ENCODE results near the gene ZNF536. TPM values are rescaled to one million over a fixed set of nuclear protein-coding genes. Genes with fewer than 3 reads are reported as not detected.
"Not testable (repeated sequence)": the region's sequence is repeated elsewhere in the genome, so short reads cannot be mapped to it uniquely, and the experiment has no call there.

ZNF536 gene
- total RNA-seq, 2 donors from 2014 or later = not detected

DNA sequence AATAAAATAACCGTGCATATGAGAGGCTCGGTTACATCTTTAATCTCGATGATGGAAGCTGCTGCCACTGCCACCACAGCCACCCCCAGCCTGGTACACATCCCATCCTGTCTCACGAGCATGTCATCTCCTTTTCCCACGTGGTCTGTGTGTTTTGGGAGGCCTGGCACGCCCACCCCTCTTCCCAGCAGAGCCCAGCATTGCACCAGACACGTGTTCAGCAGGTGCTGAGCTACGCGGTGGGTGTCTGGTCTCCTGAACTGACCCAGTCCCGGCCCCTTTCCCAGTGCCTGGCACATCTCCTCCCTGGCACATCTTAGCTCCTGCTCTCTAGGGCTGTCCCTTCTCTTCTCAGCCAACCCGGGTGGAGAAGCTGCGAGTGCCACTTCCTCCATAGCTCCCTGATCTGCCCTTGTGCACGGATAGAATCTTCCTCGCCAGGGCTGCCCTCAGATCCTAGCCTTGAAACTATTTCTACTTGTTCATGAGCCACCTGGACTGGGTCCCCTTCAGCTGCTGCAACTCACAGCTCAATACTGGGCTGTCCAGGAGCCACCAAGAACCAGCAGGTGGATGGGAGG lies 36.8 kb upstream of the ZNF536 start:
- H3K36me3 Mint-ChIP-seq (ENCODE audit: low read depth) = no peaks in the 10 kb centered on the region
- no peak overlapping the region for H3K4me3 Mint-ChIP-seq
- no peak overlapping the region for H3K27ac Mint-ChIP-seq
- no peaks in the 10 kb centered on the region for H3K27me3 Mint-ChIP-seq
- H3K9me3 ChIP-seq (ENCODE audit: control insufficient read depth, low read length, poor library complexity, severe bottlenecking) = no peaks in the 10 kb centered on the region
- ATAC-seq = no peak
- no peaks in the 10 kb centered on the region for H3K4me1 Mint-ChIP-seq
- DNase-seq = no peak

GRCh38 chr19:30336290-30336689 lies 35.9 kb upstream of the ZNF536 start:
- no peak overlapping the region for H3K4me3 Mint-ChIP-seq
- H3K27ac Mint-ChIP-seq = no peak overlapping the region
- DNase-seq (no peak), ATAC-seq (no peak)
- H3K9me3 ChIP-seq (ENCODE audit: control insufficient read depth, low read length, poor library complexity, severe bottlenecking) = no peaks in the 10 kb centered on the region
- no peaks in the 10 kb centered on the region for H3K36me3 Mint-ChIP-seq (ENCODE audit: low read depth)
- H3K4me1 Mint-ChIP-seq = no peaks in the 10 kb centered on the region
- no peaks in the 10 kb centered on the region for H3K27me3 Mint-ChIP-seq

GRCh38 chr19:30338041-30338456 lies 34.1 kb upstream of the ZNF536 start:
- no peak overlapping the region for H3K27ac Mint-ChIP-seq
- no peak for ATAC-seq
- no peaks in the 10 kb centered on the region for H3K4me1 Mint-ChIP-seq
- no peaks in the 10 kb centered on the region for H3K27me3 Mint-ChIP-seq
- H3K36me3 Mint-ChIP-seq (ENCODE audit: low read depth) = no peaks in the 10 kb centered on the region
- no peak overlapping the region for H3K4me3 Mint-ChIP-seq
- H3K9me3 ChIP-seq (ENCODE audit: control insufficient read depth, low read length, poor library complexity, severe bottlenecking) = no peaks in the 10 kb centered on the region
- no peak for DNase-seq

- H3K4me3 Mint-ChIP-seq = no peak overlapping the region
- ATAC-seq (no peak), DNase-seq (no peak)
- H3K9me3 ChIP-seq (ENCODE audit: control insufficient read depth, low read length, poor library complexity, severe bottlenecking) = no peaks in the 10 kb centered on the region
- no peak overlapping the region for H3K27ac Mint-ChIP-seq
- H3K4me1 Mint-ChIP-seq = no peaks in the 10 kb centered on the region
- no peaks in the 10 kb centered on the region for H3K27me3 Mint-ChIP-seq
- no peaks in the 10 kb centered on the region for H3K36me3 Mint-ChIP-seq (ENCODE audit: low read depth)
Observed at GRCh38 chr19:30338878-30339623, 33.1 kb upstream of the ZNF536 start.

DNA sequence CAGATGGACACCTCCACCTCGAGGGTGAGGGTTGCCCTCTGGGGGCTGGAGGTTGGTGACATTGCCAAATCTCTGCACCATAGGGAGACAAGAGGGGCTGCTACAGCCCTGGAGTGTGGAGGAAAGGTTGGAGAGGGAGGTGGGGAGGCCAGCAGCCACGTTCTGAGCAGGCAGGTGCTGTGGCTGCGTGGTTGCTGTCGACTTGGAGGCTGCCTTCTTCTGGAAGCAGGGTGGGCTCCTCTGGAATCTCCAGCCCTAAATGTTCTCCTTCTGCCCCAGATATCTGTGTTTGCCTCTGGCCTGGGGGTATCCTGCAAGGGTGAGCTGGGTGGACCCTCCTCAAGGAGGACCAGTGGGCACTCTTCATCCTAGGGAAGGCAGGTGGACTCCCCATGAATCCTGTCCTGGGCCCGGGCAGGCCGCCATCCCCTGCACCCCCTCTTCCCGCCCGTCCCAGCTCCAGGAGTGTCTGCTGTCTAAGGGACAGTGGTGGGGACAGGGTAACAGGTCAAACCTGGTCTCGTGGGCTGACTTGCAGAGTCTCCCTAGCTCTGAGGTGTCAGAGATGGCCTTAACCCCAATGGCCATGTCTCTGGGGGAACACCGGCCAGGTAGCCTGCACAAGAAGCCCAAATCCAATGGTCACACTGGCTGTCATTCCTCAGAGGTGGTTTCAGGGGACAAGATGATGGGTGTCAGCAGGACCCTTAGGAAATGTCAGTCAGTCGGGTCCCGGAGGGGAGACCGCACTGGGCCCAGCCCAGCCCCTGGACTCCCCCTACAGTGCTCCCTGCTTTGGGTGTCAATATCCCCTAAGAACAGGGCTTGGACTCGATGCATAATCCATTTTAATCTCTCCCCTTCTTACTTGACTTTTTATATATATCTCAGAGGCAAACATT lies 32.3 kb upstream of the ZNF536 start:
- H3K4me1 Mint-ChIP-seq = no peaks in the 10 kb centered on the region
- no peaks in the 10 kb centered on the region for H3K27me3 Mint-ChIP-seq
- no peaks in the 10 kb centered on the region for H3K9me3 ChIP-seq (ENCODE audit: control insufficient read depth, low read length, poor library complexity, severe bottlenecking)
- H3K4me3 Mint-ChIP-seq = no peak overlapping the region
- ATAC-seq = no peak
- no peak overlapping the region for H3K27ac Mint-ChIP-seq
- DNase-seq = no peak
- H3K36me3 Mint-ChIP-seq (ENCODE audit: low read depth) = no peaks in the 10 kb centered on the region

- Mint-ChIP-seq H3K27ac (no peak overlapping the region), H3K4me3 (no peak overlapping the region), H3K36me3 (ENCODE audit: low read depth) (no peaks in the 10 kb centered on the region), H3K27me3 (no peaks in the 10 kb centered on the region), H3K4me1 (no peaks in the 10 kb centered on the region)
- H3K9me3 ChIP-seq (ENCODE audit: control insufficient read depth, low read length, poor library complexity, severe bottlenecking) = no peaks in the 10 kb centered on the region
- ATAC-seq (no peak), DNase-seq (no peak)
Observed at GRCh38 chr19:30340771-30341561, 31.2 kb upstream of the ZNF536 start.

GRCh38 chr19:30341611-30342201 lies 30.5 kb upstream of the ZNF536 start:
- no peaks in the 10 kb centered on the region for H3K9me3 ChIP-seq (ENCODE audit: control insufficient read depth, low read length, poor library complexity, severe bottlenecking)
- ATAC-seq = no peak
- Mint-ChIP-seq H3K4me1 (no peaks in the 10 kb centered on the region), H3K27ac (no peak overlapping the region), H3K27me3 (no peaks in the 10 kb centered on the region), H3K36me3 (ENCODE audit: low read depth) (no peaks in the 10 kb centered on the region), H3K4me3 (no peak overlapping the region)
- DNase-seq = no peak

DNA sequence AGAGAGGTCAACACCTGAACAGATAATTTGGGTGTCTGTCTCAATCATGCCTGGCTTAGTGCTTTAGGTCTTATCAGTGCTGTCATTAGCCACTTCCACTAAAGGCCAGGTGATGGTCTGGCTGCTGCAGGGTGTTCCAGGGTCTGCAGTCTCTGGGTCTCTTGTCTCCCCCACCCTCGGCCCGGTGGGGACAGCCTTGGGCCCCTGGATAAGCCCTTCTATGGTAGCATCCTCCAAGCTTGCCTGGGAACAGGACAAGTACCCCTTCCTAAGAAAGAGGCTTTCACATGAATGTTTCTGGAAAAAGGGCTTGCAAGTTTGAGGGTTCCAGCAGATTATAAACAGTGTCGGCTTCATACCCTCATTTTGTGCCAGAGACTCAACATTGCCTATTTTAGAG lies 29.3 kb upstream of the ZNF536 start:
- no peaks in the 10 kb centered on the region for H3K27me3 Mint-ChIP-seq
- ATAC-seq = no peak
- DNase-seq = no peak
- H3K27ac Mint-ChIP-seq = no peak overlapping the region
- H3K9me3 ChIP-seq (ENCODE audit: control insufficient read depth, low read length, poor library complexity, severe bottlenecking) = no peaks in the 10 kb centered on the region
- no peak overlapping the region for H3K4me3 Mint-ChIP-seq
- H3K36me3 Mint-ChIP-seq (ENCODE audit: low read depth) = no peaks in the 10 kb centered on the region
- H3K4me1 Mint-ChIP-seq = no peaks in the 10 kb centered on the region

DNA sequence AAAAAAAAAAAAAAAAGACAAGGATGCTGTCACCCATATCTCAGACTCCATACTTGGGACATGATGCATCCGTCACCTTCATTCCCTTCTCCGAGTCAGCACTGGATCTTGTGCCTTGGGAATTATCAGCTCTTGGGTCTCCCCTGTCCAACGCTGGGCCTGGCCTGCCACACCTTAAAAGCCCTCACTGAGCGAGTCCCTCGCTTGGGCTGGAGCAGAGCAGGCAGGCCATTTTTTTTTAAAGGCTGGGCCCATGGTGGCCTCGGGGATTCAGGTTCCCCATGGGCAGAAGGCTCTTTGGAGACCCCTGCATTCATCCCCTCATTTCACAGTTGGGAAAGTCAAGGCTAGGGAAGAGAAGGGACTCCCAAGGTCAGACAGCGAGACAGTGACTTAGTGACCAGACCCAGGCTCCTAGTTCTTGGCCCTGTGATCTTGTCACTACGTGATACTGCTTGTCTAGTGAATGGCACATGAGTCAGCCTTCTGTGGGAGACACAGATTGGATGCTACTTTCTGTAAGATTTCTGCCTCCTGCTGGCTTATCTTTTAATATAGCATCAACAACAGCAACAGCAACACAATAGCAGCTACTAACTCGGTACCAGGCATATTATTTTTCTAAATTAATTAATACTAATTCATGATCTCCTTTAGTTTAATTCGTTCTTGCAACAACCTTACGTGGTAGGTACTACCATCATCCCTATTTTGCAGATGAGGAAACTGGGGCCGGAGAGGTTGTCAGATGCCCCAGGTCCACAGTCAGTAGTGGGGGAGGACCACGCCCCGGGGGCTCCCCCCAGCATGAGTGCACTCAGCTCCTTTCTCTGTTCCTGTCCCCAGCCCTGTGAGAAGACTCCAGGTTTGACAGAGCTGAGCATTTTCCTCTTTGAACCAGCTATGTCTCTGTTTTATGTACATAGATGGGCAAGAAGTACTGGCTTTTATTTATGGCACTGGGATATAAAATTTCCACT lies 27.4 kb upstream of the ZNF536 start:
- no peaks in the 10 kb centered on the region for H3K4me1 Mint-ChIP-seq
- H3K9me3 ChIP-seq (ENCODE audit: control insufficient read depth, low read length, poor library complexity, severe bottlenecking) = no peaks in the 10 kb centered on the region
- ATAC-seq = no peak
- DNase-seq = no peak
- no peak overlapping the region for H3K4me3 Mint-ChIP-seq
- no peaks in the 10 kb centered on the region for H3K36me3 Mint-ChIP-seq (ENCODE audit: low read depth)
- no peak overlapping the region for H3K27ac Mint-ChIP-seq
- peaks cover 1% of the 10 kb centered on the region for H3K27me3 Mint-ChIP-seq

DNA sequence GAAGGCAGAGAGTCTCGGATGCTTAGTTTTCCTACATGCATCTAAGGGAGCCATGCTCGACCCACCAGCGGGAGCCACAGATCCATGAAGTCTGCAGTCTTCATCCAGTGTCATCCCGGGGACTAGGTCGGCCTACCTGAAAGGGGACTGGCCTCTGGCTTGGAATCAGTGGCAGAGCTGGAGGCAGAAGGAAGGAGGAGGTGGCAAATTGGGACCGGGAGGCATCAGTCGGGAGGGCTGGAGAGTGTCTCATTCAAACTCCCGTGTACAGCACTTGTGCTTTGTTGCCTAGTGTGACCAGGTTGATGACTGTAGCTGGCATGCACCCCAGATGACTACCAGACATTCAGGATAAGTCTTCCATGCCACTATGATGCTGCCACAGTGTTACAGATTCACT lies 26.5 kb upstream of the ZNF536 start:
- no peak overlapping the region for H3K4me3 Mint-ChIP-seq
- no peak for ATAC-seq
- H3K4me1 Mint-ChIP-seq = no peaks in the 10 kb centered on the region
- no peaks in the 10 kb centered on the region for H3K36me3 Mint-ChIP-seq (ENCODE audit: low read depth)
- no peak overlapping the region for H3K27ac Mint-ChIP-seq
- no peaks in the 10 kb centered on the region for H3K9me3 ChIP-seq (ENCODE audit: control insufficient read depth, low read length, poor library complexity, severe bottlenecking)
- H3K27me3 Mint-ChIP-seq = peaks cover 6% of the 10 kb centered on the region
- DNase-seq = no peak

DNA sequence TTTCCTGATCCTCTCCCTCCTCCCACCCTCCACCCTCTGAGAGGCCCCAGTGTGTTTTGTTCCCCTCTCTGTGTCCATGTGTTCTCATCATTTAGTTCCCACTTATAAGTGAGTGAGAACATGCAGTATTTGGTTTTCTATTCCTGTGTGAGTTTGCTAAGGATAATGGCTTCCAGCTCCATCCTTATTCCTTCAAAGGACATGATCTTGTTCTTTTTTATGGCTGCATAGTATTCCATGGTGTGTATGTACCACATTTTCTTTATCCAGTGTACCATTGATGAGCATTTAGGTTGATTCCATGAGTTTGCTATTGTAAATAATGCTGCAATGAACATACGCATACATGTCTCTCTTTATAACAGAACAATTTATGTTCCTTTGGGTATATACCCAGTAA lies 25.7 kb upstream of the ZNF536 start:
- H3K27me3 Mint-ChIP-seq = peaks cover 10% of the 10 kb centered on the region
- not testable (repeated sequence) for ATAC-seq; DNase-seq; H3K27ac Mint-ChIP-seq; H3K9me3 ChIP-seq (ENCODE audit: control insufficient read depth, low read length, poor library complexity, severe bottlenecking); H3K4me3 Mint-ChIP-seq; H3K4me1 Mint-ChIP-seq; H3K36me3 Mint-ChIP-seq (ENCODE audit: low read depth)
